CD4-positive, alpha-beta T cell treated with Interleukin-4 for 4 hours (primary cell): ENCODE results near the gene SARM1.

Experiments used
- DNase-seq: peaks from one replicate; pipeline ENCODE4 v3.0.0-alpha.2; 2020

The SARM1 gene

DNA sequence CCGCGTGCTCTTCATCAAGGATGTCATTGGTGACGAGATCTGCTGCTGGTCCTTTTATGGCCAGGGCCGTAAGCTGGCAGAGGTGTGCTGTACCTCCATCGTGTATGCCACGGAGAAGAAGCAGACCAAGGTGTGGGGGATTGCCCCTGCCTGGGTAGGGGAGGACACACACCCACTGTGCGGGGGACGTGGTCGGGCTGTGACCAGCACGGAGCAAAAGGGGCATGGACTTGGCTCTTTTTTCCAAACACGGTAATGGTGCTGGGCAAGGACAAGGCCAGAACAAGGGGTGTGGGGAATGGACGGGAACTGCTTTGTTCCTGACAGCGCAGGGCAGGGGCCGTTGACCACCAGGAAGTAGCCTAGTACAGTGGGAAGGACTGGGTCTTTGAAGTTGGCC, 29.2 kb upstream of the SARM1 start:
- no peak for DNase-seq

DNA sequence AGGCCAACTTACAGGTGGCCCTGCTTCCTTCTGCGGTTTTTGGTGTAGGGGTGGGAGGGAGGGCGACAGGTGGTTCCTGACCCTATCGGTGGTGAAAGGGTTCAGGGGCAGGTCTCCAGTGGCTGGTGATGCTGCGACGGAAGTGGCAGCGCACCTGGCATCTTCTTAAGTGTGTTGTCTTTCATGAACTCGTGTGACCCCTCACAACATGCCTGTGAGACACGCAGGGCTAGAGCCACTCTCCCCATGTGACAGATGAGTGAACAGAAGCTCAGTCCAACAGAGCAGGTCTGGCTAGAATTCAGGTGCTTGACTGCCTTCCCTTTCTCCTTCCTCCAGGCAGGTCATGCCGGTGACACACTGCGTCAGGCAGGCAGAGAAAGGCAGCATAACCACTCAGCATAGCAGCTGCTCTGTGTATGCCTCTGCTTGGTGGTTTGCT, 28.0 kb upstream of the SARM1 start:
- no peak for DNase-seq

DNA sequence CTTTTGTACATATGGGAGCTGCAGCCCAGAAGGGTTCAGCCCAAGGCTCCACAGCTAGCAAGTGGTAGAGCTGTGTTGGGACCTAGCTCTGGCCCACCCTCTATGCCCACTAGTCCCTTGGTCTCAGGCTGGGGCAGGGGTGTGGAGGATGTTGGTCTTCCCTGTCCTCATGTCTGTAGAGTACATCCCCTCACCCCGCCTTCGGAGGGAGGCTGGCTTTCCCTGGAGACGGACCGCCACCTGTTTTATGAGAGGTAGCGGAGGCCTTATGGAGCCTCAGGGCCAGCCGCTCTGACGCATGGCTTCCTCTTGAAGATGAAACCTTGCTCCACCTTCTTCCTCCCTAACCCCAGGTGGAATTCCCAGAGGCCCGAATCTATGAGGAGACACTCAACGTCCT, 27.5 kb upstream of the SARM1 start:
- no peak for DNase-seq

DNA sequence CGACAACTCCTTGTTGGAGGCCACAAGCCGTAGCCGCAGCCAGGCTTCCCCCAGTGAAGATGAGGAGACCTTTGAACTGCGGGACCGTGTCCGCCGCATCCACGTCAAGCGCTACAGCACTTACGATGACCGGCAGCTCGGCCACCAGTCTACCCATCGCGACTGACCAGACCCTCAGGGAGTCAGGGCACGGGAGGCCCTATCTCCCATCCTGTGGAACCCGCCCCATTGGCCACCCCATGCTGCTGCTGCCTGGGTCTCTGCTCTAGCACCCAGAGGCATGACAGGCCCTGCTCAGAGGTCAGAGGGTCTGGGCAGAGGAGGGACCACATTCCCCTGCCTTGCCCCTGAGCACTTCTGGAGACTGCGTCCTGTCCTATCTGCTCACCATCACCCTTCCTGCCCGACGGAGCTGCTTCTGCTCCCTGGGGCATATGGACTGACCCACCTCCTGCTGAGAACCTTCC, 27.0 kb upstream of the SARM1 start:
- no peak for DNase-seq

- no peak for DNase-seq
Measured at GRCh38 chr17:28345419-28346198, 25.9 kb upstream of the SARM1 start.

GRCh38 chr17:28346199-28346580, 25.3 kb upstream of the SARM1 start:
- DNase-seq, result no peak

DNA sequence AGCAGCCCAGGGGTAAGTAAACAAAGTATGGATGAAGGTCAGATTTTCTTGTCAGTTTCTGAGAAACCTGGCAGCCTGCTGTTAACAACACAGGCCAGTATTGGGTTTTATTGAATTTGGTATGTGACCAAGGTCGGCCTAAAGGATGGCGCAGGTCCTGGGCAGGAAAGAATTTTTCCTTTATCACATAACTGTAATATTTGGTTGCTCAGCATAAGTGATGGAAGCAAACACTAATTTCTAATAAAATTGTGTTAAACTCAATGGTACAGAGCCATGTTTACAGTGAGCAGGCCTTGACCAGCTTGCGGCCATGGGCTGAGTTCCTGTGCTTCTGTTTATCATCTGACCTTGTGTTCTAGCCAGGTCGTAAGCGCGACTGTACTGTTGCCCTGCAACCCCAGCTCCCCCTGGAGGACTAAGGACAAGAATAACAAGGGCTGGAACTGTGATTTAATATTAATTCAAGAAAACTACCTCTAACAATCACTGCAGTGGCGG, 24.7 kb upstream of the SARM1 start:
- DNase-seq, result no peak

DNA sequence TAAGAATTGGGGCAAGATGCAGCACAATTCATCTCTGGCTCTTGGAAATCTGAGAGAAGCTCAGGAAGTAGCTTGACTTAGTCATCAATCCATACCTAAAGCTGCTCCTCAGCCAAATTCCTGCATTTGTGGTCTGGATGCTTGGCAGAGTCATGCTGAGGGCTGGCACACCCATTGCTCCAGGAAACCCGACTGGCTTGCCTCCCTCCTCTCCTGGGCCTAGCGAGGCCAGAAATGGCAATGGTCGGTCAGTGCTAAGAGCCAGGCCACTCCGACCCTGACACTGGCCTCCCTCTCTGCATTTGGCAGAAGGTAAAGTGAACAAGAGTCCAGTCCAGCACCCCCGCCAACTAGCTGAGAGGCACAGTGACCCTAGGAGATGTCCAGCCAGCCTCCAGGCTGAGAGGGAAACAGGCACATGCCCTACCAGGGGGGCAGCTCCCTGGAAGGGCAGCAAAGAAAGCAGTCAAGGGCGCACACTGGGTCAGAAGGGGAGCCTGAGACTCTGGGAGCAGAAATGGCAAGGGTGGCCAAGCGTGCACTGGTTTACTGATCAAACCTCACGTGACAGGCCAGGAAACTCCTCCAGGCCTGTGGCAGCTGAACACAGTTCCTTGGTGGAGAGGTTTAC, 24.1 kb upstream of the SARM1 start:
- DNase-seq, result no peak

DNA sequence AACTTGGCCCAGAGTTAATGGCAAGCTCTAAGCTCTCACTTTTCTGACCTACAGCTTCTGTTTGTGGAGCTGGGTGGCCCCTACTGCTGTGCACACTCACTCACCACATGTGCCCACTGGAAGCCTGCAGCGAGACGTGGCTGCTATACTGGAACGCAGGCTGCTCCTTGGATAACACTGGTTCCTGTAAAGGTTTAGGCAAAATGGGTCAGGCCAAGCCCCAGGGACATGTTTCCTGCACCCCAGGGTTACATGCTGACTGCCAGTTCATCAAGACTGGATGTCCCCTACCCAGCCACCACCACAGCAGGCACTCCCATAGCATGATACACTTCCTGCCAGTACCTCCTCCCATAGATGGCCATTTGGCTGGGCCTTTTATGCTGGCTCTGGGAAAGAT, 22.5 kb upstream of the SARM1 start:
- no peak for DNase-seq

- no peak for DNase-seq
Measured at GRCh38 chr17:28350271-28350670, 21.2 kb upstream of the SARM1 start.

GRCh38 chr17:28357061-28357900, 14.2 kb upstream of the SARM1 start, which contains the start of gene POLDIP2:
Gene POLDIP2 (minus strand): TSS chr17:28357527. CDS start chr17:28357448, 79 bp downstream.
- DNase-seq, result peak; percentile 95

- DNase-seq, result no peak
Measured at GRCh38 chr17:28357901-28358197, 13.6 kb upstream of the SARM1 start.

DNA sequence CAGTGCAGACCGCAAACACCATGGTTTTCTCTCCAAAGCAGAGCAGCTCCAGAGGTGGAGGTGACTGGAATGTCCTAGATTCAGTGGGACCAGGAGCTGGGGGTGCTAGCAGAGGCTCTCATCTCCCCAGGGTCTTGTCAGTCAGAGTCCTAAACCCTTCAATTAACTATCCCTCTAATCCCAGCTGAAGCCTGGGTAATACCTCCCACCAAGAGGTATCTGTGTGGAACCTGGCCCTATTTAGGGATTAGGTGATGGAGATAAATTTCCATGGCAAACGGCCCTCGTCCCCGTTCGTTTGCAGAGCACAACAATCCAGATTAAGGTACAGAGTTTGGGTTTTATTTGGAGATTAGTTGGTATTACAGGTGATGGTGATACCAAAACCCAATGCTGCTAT, 8.3 kb upstream of the SARM1 start:
- DNase-seq, result no peak

DNA sequence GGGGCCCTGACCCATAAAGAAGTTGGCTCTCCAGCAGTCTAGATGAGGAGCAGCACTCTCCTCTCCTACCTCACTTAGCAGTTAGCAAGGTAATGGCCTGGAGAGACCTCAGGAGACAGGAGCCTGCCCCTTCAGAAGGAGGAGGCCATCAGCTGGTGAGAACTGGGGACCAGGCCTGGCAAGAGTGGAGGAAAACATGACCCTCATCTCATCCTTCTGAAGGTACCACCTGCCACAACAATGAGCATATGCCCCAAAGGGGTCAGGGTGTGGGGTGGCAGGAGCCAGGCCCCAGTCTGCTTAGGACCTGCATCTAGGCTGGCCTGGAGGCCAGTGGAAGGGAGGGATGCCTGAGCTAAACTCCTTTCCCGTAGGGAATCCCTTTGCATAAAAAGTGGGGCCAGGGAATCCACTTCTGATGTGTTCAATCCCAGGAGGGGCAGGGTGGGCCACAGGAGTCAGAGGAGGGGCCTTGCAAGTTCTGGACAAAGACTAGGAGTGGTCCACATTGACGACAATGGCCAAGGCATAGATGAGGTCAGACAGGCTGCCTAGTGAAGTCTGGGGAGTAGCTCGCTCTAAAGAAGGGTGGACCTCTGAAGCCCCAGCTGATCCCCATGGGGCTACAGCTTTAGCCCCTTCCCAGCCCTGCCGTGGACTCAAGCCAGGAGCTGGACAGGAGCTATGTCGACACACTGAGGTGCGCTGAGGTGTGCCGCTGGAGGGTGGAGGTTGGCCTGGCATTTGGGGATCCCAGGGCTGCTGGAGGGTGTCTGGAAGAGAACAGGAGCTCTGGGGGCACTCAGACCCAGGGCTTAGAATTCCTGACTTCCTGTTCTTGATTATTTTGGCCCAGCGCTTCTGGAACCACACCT, 7.5 kb upstream of the SARM1 start:
- no peak for DNase-seq

DNA sequence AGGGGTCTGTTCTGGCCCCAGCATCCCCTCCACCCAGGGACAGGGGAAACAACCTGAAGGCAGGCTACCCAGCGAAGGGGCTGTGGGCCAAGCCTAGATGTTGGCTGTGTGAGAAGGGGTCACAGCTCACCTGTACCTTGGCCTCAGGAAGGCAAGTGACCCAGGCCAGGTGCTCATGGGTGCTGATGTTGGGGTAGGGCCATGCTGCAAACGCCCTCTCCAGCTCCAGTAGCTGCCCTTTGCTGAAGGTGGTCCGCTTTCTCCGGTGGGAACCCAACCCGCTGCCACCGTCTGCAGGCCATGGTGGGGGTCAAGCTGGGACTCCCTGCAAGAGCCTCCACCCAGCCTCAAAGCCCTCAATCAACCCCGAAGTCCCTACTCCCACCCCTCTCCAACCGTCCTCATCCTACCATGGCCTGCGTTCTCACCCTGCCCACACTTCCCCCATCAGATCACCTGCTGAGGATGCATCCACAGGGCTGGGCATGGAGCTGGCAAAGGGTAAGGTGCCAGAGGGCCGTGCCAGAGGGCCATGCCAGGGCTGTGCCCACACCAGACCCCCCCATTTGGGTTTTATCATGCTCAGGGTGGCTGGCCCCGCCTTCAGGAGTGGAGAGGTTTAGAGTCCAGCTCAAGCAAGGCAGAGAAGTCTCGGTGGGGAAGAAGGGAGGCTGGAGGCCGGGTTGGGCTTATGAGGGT, 6.7 kb upstream of the SARM1 start, which contains the start of gene SEBOX:
Gene SEBOX (minus strand): TSS at position 535 of the 699 bp plus-strand sequence. CDS start 48 bp downstream, at position 487.
- DNase-seq, result no peak

- no peak for DNase-seq
Measured at GRCh38 chr17:28365487-28365886, 6.0 kb upstream of the SARM1 start.

GRCh38 chr17:28366605-28367004, 4.9 kb upstream of the SARM1 start:
- DNase-seq, result no peak

GRCh38 chr17:28367641-28368305, 3.7 kb upstream of the SARM1 start:
- DNase-seq, result no peak

DNA sequence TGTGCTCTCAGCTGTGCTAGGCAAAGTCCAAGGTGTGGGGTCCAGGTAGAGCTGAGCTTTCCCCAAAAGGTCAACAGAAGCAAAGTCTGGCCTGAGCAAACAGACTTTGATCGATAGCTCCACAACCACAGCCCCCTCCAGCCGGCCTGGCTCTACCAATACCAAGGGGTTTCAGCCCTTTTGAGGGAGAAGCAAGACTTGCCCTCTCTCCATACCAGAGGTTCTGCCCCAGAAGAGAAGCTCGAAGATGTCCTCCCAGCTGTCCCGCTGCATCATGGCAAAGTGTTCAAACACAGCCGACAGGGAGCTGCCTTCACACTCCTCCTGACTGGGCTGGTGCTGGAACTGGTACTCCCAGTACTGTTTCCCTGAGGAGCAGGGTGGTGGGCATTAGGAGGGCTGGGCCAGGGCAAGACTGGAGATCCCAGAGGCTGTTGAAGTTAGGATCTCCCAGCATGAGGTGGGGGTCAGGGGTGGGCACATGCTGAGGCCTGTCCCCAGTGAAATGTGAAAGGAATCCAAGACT, 3.1 kb upstream of the SARM1 start:
- DNase-seq, result no peak

DNA sequence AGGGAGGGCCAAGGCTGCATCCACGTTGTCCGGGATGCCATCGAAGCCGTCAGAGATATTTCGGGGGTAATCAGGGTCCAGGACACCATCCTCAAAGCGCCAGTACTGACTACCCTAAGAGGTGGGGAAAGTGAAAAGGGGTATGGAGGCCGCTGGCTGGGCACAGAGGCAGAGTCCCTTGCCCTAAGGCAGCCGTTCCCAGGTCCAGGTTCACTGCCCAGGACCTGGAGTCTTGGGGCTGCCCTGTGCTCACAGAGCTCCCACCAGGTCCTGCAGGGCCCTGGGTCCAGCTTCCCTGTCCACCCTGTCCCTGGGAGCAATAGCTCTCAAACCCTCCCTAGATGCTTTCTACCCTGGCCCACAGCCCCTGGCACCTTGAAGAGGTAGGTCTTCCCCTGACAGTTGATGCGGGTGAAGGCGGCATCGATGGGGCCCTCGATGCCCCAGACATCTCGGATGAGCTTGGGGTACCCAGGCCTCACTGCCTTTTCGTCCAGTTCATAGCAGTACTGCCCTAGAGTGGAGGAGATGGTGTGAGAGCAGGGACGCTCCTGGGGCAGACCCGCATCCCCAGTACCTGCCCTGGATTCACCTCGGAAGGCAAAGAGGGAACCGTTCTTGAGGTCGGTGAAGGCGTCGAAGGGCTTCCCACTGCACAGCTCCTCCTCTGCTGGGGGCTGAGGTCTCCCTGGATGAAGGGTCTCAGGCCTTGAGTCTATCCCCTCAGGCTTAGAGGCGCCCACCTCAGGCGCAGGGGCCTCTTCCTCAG, 2.4 kb upstream of the SARM1 start:
- DNase-seq, result no peak
